Stimulated activated CD8-positive, alpha-beta memory T cell treated with anti-CD3 and anti-CD28 coated beads, Interleukin-7, amount 100 ng/mL, for 48 hours (primary cell): ENCODE data around the gene SLC45A1.

Experiments
- DNase-seq, 2 donors: peaks; one replicate each; pipeline ENCODE4 v3.0.0-alpha.2; 2020; ENCODE audit warnings: low read depth in 1 of 2; ENCODE audit errors: extremely low read depth in 1 of 2

SLC45A1 gene

DNA sequence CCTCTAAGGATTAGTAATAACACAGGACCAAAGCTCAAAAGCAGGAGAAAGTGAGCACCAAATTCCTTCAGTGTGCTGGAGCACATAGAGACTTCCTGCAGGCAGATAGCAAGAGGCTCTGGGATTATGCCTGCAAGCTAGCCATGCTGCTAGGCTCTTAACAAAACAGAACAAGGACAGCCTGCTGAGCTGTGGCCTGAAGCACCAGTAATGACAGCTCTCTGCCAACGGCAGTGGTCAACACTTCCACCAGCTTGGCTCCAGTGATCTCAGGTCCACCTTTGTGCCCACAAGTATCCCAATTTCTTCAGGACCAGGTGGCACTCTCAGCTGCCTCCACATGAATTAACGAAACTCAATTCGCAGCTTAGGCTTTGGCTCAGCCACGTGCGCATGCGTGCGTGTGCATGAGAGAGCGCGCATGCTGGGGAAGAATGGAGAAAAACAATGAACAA is 64.2 kb downstream of the SLC45A1 start:
- DNase-seq: no peak

DNA sequence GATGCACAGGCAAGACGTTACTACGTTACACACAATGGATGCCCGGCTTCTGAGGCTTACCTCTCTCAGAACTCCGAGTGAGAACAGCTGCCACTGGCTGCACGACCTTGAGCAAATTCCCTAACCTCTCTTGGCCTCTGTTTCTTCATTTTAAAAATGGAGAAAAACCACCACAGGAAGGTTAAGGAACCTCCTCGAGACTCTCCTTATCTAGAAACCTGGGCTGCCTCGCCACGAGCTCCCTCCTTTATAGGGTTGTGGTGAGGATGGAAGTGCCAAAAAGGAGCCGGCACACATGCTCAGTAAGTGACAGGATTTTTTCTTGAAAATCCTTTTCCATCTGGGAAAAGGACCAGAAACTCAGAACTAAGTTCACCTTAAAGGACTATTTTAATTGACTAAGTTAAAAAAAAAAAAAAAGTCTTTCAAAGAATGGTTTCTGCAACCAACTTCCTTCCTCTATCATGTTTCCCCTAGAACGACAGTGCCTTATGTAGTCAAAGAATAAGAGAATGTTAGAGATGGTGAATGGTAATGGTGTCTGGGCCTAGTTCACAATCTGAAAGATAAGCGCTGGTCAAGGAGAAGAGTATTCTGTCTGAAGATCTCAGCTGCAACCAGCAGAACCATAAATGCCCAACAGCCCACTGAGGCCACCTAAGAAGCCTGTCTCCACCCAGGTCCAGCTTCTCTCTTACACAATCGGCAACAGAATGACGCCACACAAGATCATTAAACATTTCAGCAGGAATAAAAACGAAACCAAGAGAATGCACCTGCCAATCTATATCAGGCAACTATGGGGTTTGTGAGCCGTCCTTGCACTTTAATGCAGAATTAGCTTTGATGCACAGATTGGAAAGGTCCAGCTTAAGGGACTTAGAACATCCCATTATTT is 64.9 kb downstream of the SLC45A1 start:
- DNase-seq: no peak

GRCh38 chr1:8384088-8384487 is 66.2 kb downstream of the SLC45A1 start:
- DNase-seq: no peak

DNA sequence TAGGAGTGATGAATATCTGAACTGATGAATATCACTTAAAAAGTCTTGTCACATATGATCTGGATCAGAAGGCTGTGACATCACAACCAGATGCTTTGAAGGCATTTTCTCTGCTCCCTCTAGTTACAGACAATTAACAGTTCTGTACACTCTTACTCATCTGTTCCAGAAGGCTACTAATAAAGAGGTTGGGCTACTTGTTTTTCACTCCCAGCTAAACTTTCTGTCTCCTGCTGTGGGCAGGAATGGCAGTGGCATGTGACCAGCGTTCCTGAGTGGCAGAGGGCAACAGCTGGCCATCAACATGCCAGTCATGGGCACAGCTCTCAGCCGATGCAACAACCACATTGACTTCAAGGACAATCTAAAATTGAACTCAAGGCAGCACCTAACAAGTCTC is 66.7 kb downstream of the SLC45A1 start:
- no peak for DNase-seq

DNA sequence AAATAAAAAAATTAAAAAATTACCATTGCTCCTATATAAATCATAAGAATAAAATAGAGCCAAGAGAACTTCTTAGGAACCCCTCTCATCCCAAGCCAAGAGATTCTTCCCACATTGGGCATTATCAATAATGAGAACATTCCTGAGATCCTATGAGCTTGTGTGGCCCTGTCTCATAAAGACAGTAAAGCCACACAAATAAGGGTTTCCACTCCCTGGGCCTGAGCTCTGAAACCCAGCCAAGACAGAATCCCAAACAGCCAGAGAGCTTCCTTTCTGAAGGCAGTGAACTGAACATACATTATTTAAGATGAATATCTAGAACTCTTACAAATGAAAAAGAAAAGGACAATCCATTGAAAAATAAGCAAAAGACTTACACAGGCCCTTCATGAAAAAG is 68.3 kb downstream of the SLC45A1 start:
- no peak for DNase-seq

DNA sequence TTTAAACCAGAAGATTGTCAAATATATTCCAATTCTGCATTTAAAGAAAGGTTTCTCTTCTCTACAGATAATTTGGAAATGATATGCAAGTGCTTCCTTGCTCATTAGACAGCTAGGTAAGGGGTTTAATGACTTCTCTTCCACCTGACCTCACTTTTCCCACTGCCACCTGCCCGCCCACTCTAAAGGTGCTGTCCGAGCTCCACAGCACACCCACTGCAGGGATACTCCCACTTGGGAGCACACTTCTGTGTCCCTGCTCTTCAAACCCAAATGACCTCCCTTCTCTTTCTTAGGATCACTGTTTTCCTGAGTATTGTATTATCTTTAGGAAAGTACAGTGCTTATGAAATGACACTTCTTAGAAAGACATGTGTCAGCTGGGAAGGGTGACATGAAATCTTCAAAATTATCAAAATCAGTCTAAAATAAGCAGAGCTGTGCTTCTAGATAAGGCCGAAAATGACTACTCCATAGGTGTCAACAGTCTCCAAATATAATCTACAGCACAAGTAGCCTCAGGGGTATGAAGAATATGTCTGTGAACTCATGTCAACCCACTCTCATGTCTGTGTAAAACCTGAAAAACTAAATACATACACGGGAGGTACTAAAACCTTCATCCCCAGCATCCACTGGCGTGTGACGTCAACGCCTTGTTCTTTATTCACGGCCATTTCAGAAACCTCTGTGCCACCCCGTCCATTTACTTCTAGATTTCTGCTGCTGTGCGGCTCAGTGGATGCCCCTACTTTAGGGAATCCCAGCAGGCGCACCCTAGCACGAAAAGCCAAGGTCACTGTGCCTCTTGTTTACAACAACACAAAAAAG is 71.0 kb downstream of the SLC45A1 start:
- no peak for DNase-seq

- DNase-seq: no peak
These were observed 72.1 kb downstream of the SLC45A1 start for GRCh38 chr1:8389958-8390535.

DNA sequence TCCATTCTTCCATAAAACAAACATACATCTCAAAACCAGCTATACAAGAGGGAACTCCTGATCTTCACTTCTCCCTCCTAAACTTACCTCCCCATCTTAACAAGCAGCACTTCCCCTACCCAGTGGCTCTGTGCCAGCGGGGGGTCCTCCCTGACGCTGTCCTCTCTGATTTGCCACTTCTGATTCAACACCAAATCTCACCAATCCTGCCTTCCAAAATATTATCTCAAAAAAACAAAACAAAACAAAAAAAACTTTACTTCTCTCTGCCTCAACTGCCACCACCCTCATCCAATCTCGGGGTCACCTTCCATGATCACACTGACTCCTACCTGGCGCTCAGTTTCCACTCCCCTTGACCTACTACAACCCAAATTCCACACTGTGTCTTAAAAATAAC is 72.8 kb downstream of the SLC45A1 start:
- no peak for DNase-seq

GRCh38 chr1:8392522-8392921 is 74.6 kb downstream of the SLC45A1 start:
- DNase-seq: no peak
